IMR-90 (cell line): ENCODE results near the gene TNFRSF1B. TPM values are rescaled to one million over a fixed set of nuclear protein-coding genes. Genes with fewer than 3 reads are reported as not detected.

Experiments used
- ATAC-seq: fragments of 200-7000 bp; cut with Tn5 transposase; 2 replicates; pipeline ENCODE4 v1.9.1; 2020; ENCODE audit warnings: low read depth, mild to moderate bottlenecking, moderate library complexity
- BruUV-seq: library from RNA; stranded (reverse); fragments of 400-500 nt; replicated peaks from 2 replicates; lab custom pipeline; 2021; lab: Mats Ljungman, UMichigan
- CTCF ChIA-PET: fragments of 300-600 bp; formaldehyde crosslinking; extraction: SDS; loops from one replicate; lab custom pipeline; 2021; ENCODE audit warnings: antibody characterized with exemption; lab: Yijun Ruan, JAX
- POLR2A ChIA-PET: fragments of 300-600 bp; sonication (Branson Sonifier 250); formaldehyde crosslinking; loops from one replicate; lab custom pipeline; 2022; ENCODE audit warnings: antibody characterized with exemption; ENCODE audit not compliant: unreplicated experiment; lab: Charles Lee
- DNase-seq: peaks from one replicate; pipeline ENCODE4 v3.0.0; 2013
- H2AFZ ChIP-seq: replicated peaks from 2 replicates; pipeline ENCODE3; 2013; ENCODE audit warnings: low read length, mild to moderate bottlenecking; ENCODE audit not compliant: poor library complexity
- H2AK5ac ChIP-seq: 2 replicates; pipeline ENCODE4 v1.6.1; 2013; ENCODE audit warnings: low read depth, low read length, inconsistent platforms
- H2AK9ac ChIP-seq: replicated peaks from 2 replicates; pipeline ENCODE3; 2013; ENCODE audit warnings: mild to moderate bottlenecking, low read depth, low read length, moderate library complexity; ENCODE audit not compliant: poor library complexity
- H2BK120ac ChIP-seq: 2 replicates; pipeline ENCODE4 v1.6.1; 2013; ENCODE audit warnings: low read depth, low read length, inconsistent platforms
- H2BK15ac ChIP-seq: 3 replicates; pipeline ENCODE4 v1.6.1; 2013; ENCODE audit warnings: low read depth, low read length, inconsistent platforms
- H2BK20ac ChIP-seq: 2 replicates; pipeline ENCODE4 v1.6.1; 2013; ENCODE audit warnings: low read depth, mild to moderate bottlenecking, inconsistent platforms, low read length, moderate library complexity
- H2BK5ac ChIP-seq: 2 replicates; pipeline ENCODE4 v1.6.1; 2013; ENCODE audit warnings: mild to moderate bottlenecking, low read depth, low read length, inconsistent platforms; ENCODE audit not compliant: poor library complexity, severe bottlenecking
- H3K14ac ChIP-seq: replicated peaks from 2 replicates; pipeline ENCODE4 v1.6.1; 2013; ENCODE audit warnings: low read depth, low read length, inconsistent platforms
- H3K18ac ChIP-seq: 2 replicates; pipeline ENCODE4 v1.6.1; 2013; ENCODE audit warnings: low read depth, low read length, control low read depth
- H3K23ac ChIP-seq: 2 replicates; pipeline ENCODE4 v1.6.1; 2013; ENCODE audit warnings: low read depth, low read length, inconsistent platforms
- H3K27ac ChIP-seq: 2 replicates; pipeline ENCODE4 v1.5.1; 2013; ENCODE audit warnings: mild to moderate bottlenecking, control low read depth, low read length; ENCODE audit not compliant: insufficient read depth
- H3K27me3 ChIP-seq: 2 replicates; pipeline ENCODE4 v1.6.1; 2013; ENCODE audit warnings: low read length; ENCODE audit not compliant: control insufficient read depth, insufficient read depth
- H3K36me3 ChIP-seq: 2 replicates; pipeline ENCODE4 v1.6.1; 2013; ENCODE audit warnings: low read length, mixed read lengths; ENCODE audit not compliant: control insufficient read depth, insufficient read depth
- H3K4ac ChIP-seq: 2 replicates; pipeline ENCODE4 v1.6.1; 2013; ENCODE audit warnings: low read depth, low read length, inconsistent platforms
- H3K4me1 ChIP-seq: 2 replicates; pipeline ENCODE4 v1.6.1; 2013; ENCODE audit warnings: low read length, mixed read lengths; ENCODE audit not compliant: control insufficient read depth, insufficient read depth
- H3K4me2 ChIP-seq: 2 replicates; pipeline ENCODE4 v1.6.1; 2013; ENCODE audit warnings: low read depth, mild to moderate bottlenecking, control low read depth, low read length, moderate library complexity
- H3K4me3 ChIP-seq: 2 replicates; pipeline ENCODE4 v1.5.1; 2013; ENCODE audit warnings: low read depth, mild to moderate bottlenecking, control low read depth, low read length, moderate library complexity; ENCODE audit not compliant: insufficient read depth
- H3K56ac ChIP-seq: 2 replicates; pipeline ENCODE4 v1.6.1; 2013; ENCODE audit warnings: low read length, inconsistent platforms; ENCODE audit not compliant: insufficient read depth; ENCODE audit errors: extremely low read depth
- H3K79me1 ChIP-seq, 2 experiments: 2 replicates each; pipeline ENCODE4 v1.6.1; 2013; ENCODE audit warnings: low read length in 2 of 2, inconsistent platforms in 1 of 2, low read depth in 1 of 2
- H3K9ac ChIP-seq: 2 replicates; pipeline ENCODE4 v1.6.1; 2013; ENCODE audit warnings: low read depth, low read length, control low read depth
- H3K9me1 ChIP-seq: 2 replicates; pipeline ENCODE4 v1.6.1; 2013; ENCODE audit warnings: low read length, inconsistent platforms; ENCODE audit not compliant: insufficient read depth
- H3K9me3 ChIP-seq: 2 replicates; pipeline ENCODE4 v1.6.1; 2013; ENCODE audit warnings: low read length; ENCODE audit not compliant: control insufficient read depth, insufficient read depth
- H4K20me1 ChIP-seq: 2 replicates; pipeline ENCODE4 v1.6.1; 2013; ENCODE audit warnings: low read length, inconsistent platforms; ENCODE audit not compliant: insufficient read depth
- H4K5ac ChIP-seq: 2 replicates; pipeline ENCODE4 v1.6.1; 2013; ENCODE audit warnings: mild to moderate bottlenecking, low read depth, low read length, control low read depth
- H4K8ac ChIP-seq, 2 experiments: 2 replicates each; pipeline ENCODE4 v1.6.1; 2013; ENCODE audit warnings: low read depth in 2 of 2, low read length in 2 of 2, control low read depth in 1 of 2, inconsistent platforms in 1 of 2
- H4K91ac ChIP-seq: 2 replicates; pipeline ENCODE4 v1.6.1; 2013; ENCODE audit warnings: low read depth, low read length, inconsistent platforms; ENCODE audit not compliant: insufficient read depth
- CEBPB ChIP-seq: IDR thresholded peaks from 2 replicates; pipeline ENCODE4 v1.6.1; 2012; ENCODE audit warnings: low read depth, low read length, improper control_type of control experiment
- FOS ChIP-seq: fragments of 150-350 bp; IDR thresholded peaks from 2 replicates; pipeline ENCODE4 v1.6.1; 2016; ENCODE audit warnings: low read depth, low read length
- MAZ ChIP-seq: IDR thresholded peaks from 2 replicates; pipeline ENCODE4 v1.6.1; 2012; ENCODE audit warnings: low read depth, mild to moderate bottlenecking, low read length, improper control_type of control experiment, moderate library complexity, borderline replicate concordance
- MXI1 ChIP-seq: IDR thresholded peaks from 2 replicates; pipeline ENCODE4 v1.6.1; 2012; ENCODE audit warnings: low read depth, mild to moderate bottlenecking, low read length, moderate library complexity, borderline replicate concordance
- NFE2L2 ChIP-seq: fragments of 150-350 bp; IDR thresholded peaks from 2 replicates; pipeline ENCODE4 v1.6.1; 2016; ENCODE audit warnings: low read depth, mild to moderate bottlenecking, low read length
- POLR2A ChIP-seq: IDR thresholded peaks from 2 replicates; pipeline ENCODE4 v1.6.1; 2012; ENCODE audit warnings: mild to moderate bottlenecking, low read depth, low read length
- RAD21 ChIP-seq: IDR thresholded peaks from 2 replicates; pipeline ENCODE4 v1.6.1; 2012; ENCODE audit warnings: low read length, improper control_type of control experiment
- RCOR1 ChIP-seq: IDR thresholded peaks from 2 replicates; pipeline ENCODE4 v1.6.1; 2012; ENCODE audit warnings: mild to moderate bottlenecking, low read length, improper control_type of control experiment; ENCODE audit not compliant: insufficient replicate concordance
- SMC3 ChIP-seq: fragments of 150-350 bp; IDR thresholded peaks from 2 replicates; pipeline ENCODE4 v1.6.1; 2016; ENCODE audit warnings: low read depth, mild to moderate bottlenecking, antibody characterized with exemption, low read length, moderate library complexity
- USF2 ChIP-seq: fragments of 150-350 bp; IDR thresholded peaks from 2 replicates; pipeline ENCODE4 v1.6.1; 2017; ENCODE audit warnings: mild to moderate bottlenecking, antibody characterized with exemption, low read length, low read depth
- WGBS, 2 experiments: methylation state at CpG; one replicate each; pipeline versions ENCODE4 v1.1.5 to v1.1.7; 2013; ENCODE audit warnings: missing lambda C conversion rate in 2 of 2; ENCODE audit not compliant: insufficient read length in 1 of 2; ENCODE audit errors: extremely low coverage in 2 of 2; 5-methylcytosine and 5-hydroxymethylcytosine counted together
- dilution Hi-C: fragments of 300-500 bp; cut with HindIII; formaldehyde crosslinking; loops from one replicate; pipeline ENCODE4 v1.14.3; 2018; ENCODE audit warnings: low sequenced_read_pairs; ENCODE audit not compliant: unreplicated experiment
- in situ Hi-C: fragments of 300-500 bp; cut with MboI; formaldehyde crosslinking; loops from 3 replicates; pipeline ENCODE4 v1.14.3; 2019; ENCODE audit warnings: low sequenced_read_pairs, inconsistent platforms, mixed read lengths
- intact Hi-C: fragments of 100-400 bp; cut with micrococcal nuclease; formaldehyde crosslinking; loops from 2 replicates; pipeline ENCODE4 v1.10.0; 2022
- polyA plus RNA-seq, 3 experiments: library from polyadenylated mRNA; depleted of rRNA; stranded (reverse); fragments of >200 nt; gene quantifications; 2 replicates each; pipeline ENCODE4 v1.2.3, GENCODE V29; 2012; ENCODE audit warnings: low replicate concordance in 1 of 3
- total RNA-seq: library from RNA; depleted of rRNA; stranded (reverse); fragments of >200 nt; gene quantifications from 2 replicates; pipeline ENCODE4 v1.2.3, GENCODE V29; 2012
- TF ChIP-seq, protein P1 (sequence below): conservative IDR thresholded peaks from 2 replicates; pipeline ENCODE4 v1.5.1; 2012; ENCODE audit warnings: mild to moderate bottlenecking, low read depth, low read length, improper control_type of control experiment

Gene TNFRSF1B
- total and polyA plus RNA-seq, 2 of the 4 experiments (the other 2 are of a cell fraction), result 4.3 to 8.9 TPM

- intact Hi-C loops, result no loop called here
- Histone ChIP-seq H4K20me1 (no peaks in the 10 kb centered on the region), H3K79me1 (no peaks in the 10 kb centered on the region), H4K91ac (no peak overlapping the region; the same call in 1 of the 2 replicates), H2AK9ac (no peak overlapping the region), H3K4me2 (no peak overlapping the region), H4K5ac (no peak overlapping the region), H2AK5ac (peak overlapping the region; percentile 49; the same call in 1 of the 2 replicates), H3K14ac (no peak overlapping the region), H2AFZ (peak overlapping the region; percentile 70), H3K4ac (no peak overlapping the region; the same call in 1 of the 2 replicates), H3K4me3 (no peak overlapping the region), H3K27me3 (no peaks in the 10 kb centered on the region), H3K9me3 (no peaks in the 10 kb centered on the region), H3K4me1 (peaks cover 10% of the 10 kb centered on the region), H3K27ac (no peak overlapping the region), H2BK20ac (no peak overlapping the region), H2BK5ac (no peak overlapping the region), H3K18ac (no peak overlapping the region), H3K9me1 (peaks cover 3% of the 10 kb centered on the region), H3K23ac (no peak overlapping the region), H2BK15ac (no peak overlapping the region), H3K9ac (no peak overlapping the region), H4K8ac (no peak overlapping the region), H2BK120ac (no peak overlapping the region), H3K36me3 (no peaks in the 10 kb centered on the region), H3K56ac (no peak overlapping the region)
- DNase-seq (peak; percentile 28), ATAC-seq (no peak)
- CTCF ChIA-PET, result interaction anchor here (0.6 to 1.6 kb wide), 2 partner anchors 14 to 21 kb away, joined by 5 read pairs; no protein-coding TSS in a partner anchor
- in situ Hi-C loops, result no loop called here
- dilution Hi-C loops, result no loop called here
- no TSS peak for BruUV-seq
- WGBS, 2 experiments, result 73% methylated on average over 21 of the region's 31 CpGs; no CpG with 5 or more reads in 1 of the 2 experiments
- TF ChIP-seq SMC3 (no peak), MAZ (no peak), RCOR1 (no peak), FOS (no peak), POLR2A (no peak), CEBPB (no peak), MXI1 (no peak), RAD21 (no peak), NFE2L2 (no peak), USF2 (no peak)
- TF ChIP-seq, protein P1, sequence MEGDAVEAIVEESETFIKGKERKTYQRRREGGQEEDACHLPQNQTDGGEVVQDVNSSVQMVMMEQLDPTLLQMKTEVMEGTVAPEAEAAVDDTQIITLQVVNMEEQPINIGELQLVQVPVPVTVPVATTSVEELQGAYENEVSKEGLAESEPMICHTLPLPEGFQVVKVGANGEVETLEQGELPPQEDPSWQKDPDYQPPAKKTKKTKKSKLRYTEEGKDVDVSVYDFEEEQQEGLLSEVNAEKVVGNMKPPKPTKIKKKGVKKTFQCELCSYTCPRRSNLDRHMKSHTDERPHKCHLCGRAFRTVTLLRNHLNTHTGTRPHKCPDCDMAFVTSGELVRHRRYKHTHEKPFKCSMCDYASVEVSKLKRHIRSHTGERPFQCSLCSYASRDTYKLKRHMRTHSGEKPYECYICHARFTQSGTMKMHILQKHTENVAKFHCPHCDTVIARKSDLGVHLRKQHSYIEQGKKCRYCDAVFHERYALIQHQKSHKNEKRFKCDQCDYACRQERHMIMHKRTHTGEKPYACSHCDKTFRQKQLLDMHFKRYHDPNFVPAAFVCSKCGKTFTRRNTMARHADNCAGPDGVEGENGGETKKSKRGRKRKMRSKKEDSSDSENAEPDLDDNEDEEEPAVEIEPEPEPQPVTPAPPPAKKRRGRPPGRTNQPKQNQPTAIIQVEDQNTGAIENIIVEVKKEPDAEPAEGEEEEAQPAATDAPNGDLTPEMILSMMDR, result no peak
- POLR2A ChIA-PET, result no interaction called here
These were observed 28.3 kb upstream of the TNFRSF1B start for GRCh38 chr1:12138196-12139168.
